HepG2 (cell line): ENCODE results near the gene YBX2. TPM values are rescaled to one million over a fixed set of nuclear protein-coding genes. Genes with fewer than 3 reads are reported as not detected.
"Not testable (repeated sequence)": the region's sequence is repeated elsewhere in the genome, so short reads cannot be mapped to it uniquely, and the experiment has no call there.

ENCODE experiments used
- ATAC-seq: fragments of 200-7000 bp; cut with Tn5 transposase; 3 replicates; pipeline ENCODE4 v1.9.1; 2020; ENCODE audit warnings: mild to moderate bottlenecking, moderate library complexity
- BruUV-seq: library from RNA; stranded (reverse); fragments of 400-500 nt; replicated peaks from 2 replicates; lab custom pipeline; 2021; lab: Mats Ljungman, UMichigan
- CTCF ChIA-PET: fragments of 300-600 bp; formaldehyde crosslinking; extraction: SDS; loops from one replicate; lab custom pipeline; 2021; ENCODE audit warnings: low total read pairs, inconsistent platforms, low intra/inter-chr PET ratio; lab: Yijun Ruan, JAX
- POLR2A ChIA-PET: fragments of 350-600 bp; sonication (Branson Sonifier 250); formaldehyde crosslinking; loops from one replicate; lab custom pipeline; 2020; ENCODE audit warnings: antibody characterized with exemption, inconsistent platforms; lab: Yijun Ruan, JAX
- DNase-seq: peaks from one replicate; pipeline ENCODE4 v3.0.0-alpha.2; 2015; ENCODE audit warnings: low spot score
- FAIRE-seq: peaks from 3 replicates; lab custom pipeline; 2011; peaks lifted over from hg19 to GRCh38; lab: Jason Lieb, UNC
- H2AFZ ChIP-seq: one replicate; pipeline ENCODE4 v1.6.1; 2011; ENCODE audit warnings: low read length, inconsistent platforms
- H3K27ac ChIP-seq: fragments of 300-600 bp; 3 replicates; pipeline ENCODE4 v1.8.0; 2011; ENCODE audit warnings: mixed run types, mild to moderate bottlenecking, mixed read lengths, low read length, inconsistent platforms; ENCODE audit not compliant: insufficient read depth; ENCODE audit errors: extremely low read length
- H3K27me3 ChIP-seq, 2 experiments: fragments of 200-600 bp in 1 of 2; 2 replicates in 1 of 2; 3 replicates in 1 of 2; pipeline versions ENCODE4 v1.6.0 to v1.8.0; 2011; ENCODE audit warnings: low read length in 2 of 2, mild to moderate bottlenecking in 2 of 2, moderate library complexity in 2 of 2, inconsistent platforms in 1 of 2; ENCODE audit not compliant: insufficient read depth in 2 of 2, control insufficient read depth in 1 of 2
- H3K36me3 ChIP-seq, 2 experiments: fragments of 200-600 bp in 1 of 2; replicated peaks in 1 of 2; 2 replicates in 1 of 2; 3 replicates in 1 of 2; pipeline versions ENCODE4 v1.5.1 to v1.8.0; 2011; ENCODE audit warnings: low read length in 2 of 2, inconsistent platforms in 1 of 2; ENCODE audit not compliant: insufficient read depth in 2 of 2, control insufficient read depth in 1 of 2
- H3K4me1 ChIP-seq: 2 replicates; pipeline ENCODE4 v1.5.1; 2012; ENCODE audit warnings: low read length, inconsistent platforms; ENCODE audit not compliant: insufficient read depth
- H3K4me2 ChIP-seq: 2 replicates; pipeline ENCODE4 v1.6.0; 2011; ENCODE audit warnings: low read depth, low read length, inconsistent platforms
- H3K4me3 ChIP-seq, 3 experiments: fragments of 200-600 bp in 1 of 3; sonication (generic), shearing (Covaris generic) in 1 of 3; replicated peaks in 1 of 3; 2 replicates each; pipeline ENCODE4 v1.5.1; 2011 to 2016; ENCODE audit warnings: low read length in 3 of 3, inconsistent platforms in 2 of 3, low read depth in 2 of 3, mild to moderate bottlenecking in 2 of 3, control low read depth in 1 of 3, mixed read lengths in 1 of 3; ENCODE audit not compliant: insufficient read depth in 1 of 3
- H3K79me2 ChIP-seq: one replicate; pipeline ENCODE4 v1.6.1; 2011; ENCODE audit warnings: low read length, inconsistent platforms; ENCODE audit not compliant: insufficient read depth
- H3K9ac ChIP-seq: 2 replicates; pipeline ENCODE4 v1.6.0; 2011; ENCODE audit warnings: mild to moderate bottlenecking, low read depth, low read length, inconsistent platforms; ENCODE audit not compliant: insufficient read depth
- H3K9me3 ChIP-seq: 2 replicates; pipeline ENCODE4 v1.5.1; 2012; ENCODE audit warnings: mild to moderate bottlenecking, low read length
- H4K20me1 ChIP-seq: 2 replicates; pipeline ENCODE4 v1.6.0; 2011; ENCODE audit warnings: inconsistent platforms, mild to moderate bottlenecking, low read length, moderate library complexity; ENCODE audit not compliant: insufficient read depth
- HNF4A ChIP-seq: sonication (generic); formaldehyde crosslinking; IDR thresholded peaks from 2 replicates; pipeline ENCODE4 v1.4.0; 2020; ENCODE audit warnings: missing genetic modification reagents
- RAD51 ChIP-seq: fragments of 450-650 bp; IDR thresholded peaks from 2 replicates; pipeline ENCODE4 v1.6.1; 2016; ENCODE audit warnings: borderline replicate concordance
- WGBS: methylation state at CpG from one replicate; pipeline ENCODE4 v1.1.6; 2017; ENCODE audit warnings: low lambda C conversion rate; 5-methylcytosine and 5-hydroxymethylcytosine counted together
- in situ Hi-C: cut with HindIII; loops from 2 replicates; pipeline ENCODE4 v1.10.0; 2017; ENCODE audit warnings: low pct_unique_long_range_greater_than_20kb; ENCODE audit not compliant: extremely low pct_ligation_motif_present
- intact Hi-C: fragments of 100-400 bp; cut with micrococcal nuclease; formaldehyde crosslinking; loops from one replicate; pipeline ENCODE4 v1.10.0; 2022; ENCODE audit not compliant: unreplicated experiment
- polyA plus RNA-seq, 8 experiments: library from polyadenylated mRNA; depleted of rRNA in 3 of 8; stranded (reverse) in 7 of 8; unstranded in 1 of 8; fragments of >200 nt; fragmentation: Illumina TruSeq in 4 of 8; extraction: Trizol in 4 of 8; gene quantifications; 2 replicates each; pipeline versions ENCODE4 v1.2.1 to v1.2.3, GENCODE V29; 2011 to 2016; ENCODE audit warnings: low read depth in 4 of 8, missing spikeins in 1 of 8, mixed read lengths in 1 of 8; ENCODE audit not compliant: insufficient read depth in 1 of 8
- total RNA-seq, 5 experiments: library from RNA; depleted of rRNA; stranded (reverse); fragments of >200 nt; fragmentation: Illumina TruSeq; extraction: Trizol; gene quantifications; 2 replicates each; pipeline ENCODE4 v1.2.3, GENCODE V29; 2016; ENCODE audit warnings: low read depth in 1 of 5
- TF ChIP-seq, protein P1 (sequence below): sonication (generic); formaldehyde crosslinking; IDR thresholded peaks from 2 replicates; pipeline ENCODE4 v1.8.0; 2023; ENCODE audit warnings: mild to moderate bottlenecking, missing genetic modification reagents

The YBX2 gene
- total and polyA plus RNA-seq, 2 of the 13 experiments (the other 11 are each of a cell fraction or from before 2014, with no cell fraction given) = 0.12 to 0.22 TPM

DNA sequence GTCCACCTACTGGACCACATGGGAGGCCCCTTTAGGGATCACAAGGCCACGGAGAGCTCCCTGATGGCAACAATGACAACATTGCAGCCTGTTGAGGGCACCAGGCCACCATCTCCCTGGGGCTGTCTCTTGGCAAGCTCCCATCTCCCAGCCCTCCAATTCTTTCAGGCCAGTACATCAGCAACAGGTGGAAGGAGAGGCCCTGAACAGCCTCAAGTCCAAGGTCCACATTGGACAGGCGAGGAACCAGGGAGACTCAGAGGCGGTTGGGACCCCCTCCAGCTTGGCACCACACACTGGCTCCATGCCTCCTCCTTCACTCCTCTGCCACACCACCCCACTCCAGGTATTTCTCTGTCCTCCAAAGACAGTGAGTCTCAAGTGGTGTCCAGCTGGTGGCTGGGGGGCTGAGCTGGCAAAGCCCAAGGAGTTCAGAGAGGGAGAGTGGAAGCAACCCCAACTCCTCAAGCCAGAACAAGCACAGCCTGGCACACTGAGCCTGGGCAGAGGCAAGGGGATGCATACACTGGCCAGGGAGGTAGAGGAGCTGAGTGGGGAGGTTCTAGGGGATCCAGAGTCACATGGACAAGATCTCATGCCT lies 40.6 kb upstream of the YBX2 start:
- Histone ChIP-seq H4K20me1 (no peaks in the 10 kb centered on the region), H3K4me2 (peak overlapping the region; percentile 54), H3K4me3 (peak overlapping the region in 1 of 3 experiments; percentile 28; a peak in 2 of 6 replicates), H3K27me3 (peaks cover 0 to 4% of the 10 kb centered on the region in 2 experiments; a peak in 3 of 5 replicates), H3K9me3 (no peaks in the 10 kb centered on the region), H3K9ac (no peak overlapping the region), H3K79me2 (no peaks in the 10 kb centered on the region), H3K4me1 (peaks cover 24% of the 10 kb centered on the region), H3K27ac (no peak overlapping the region), H3K36me3 (no peaks in the 10 kb centered on the region), H2AFZ (no peak overlapping the region)
- BruUV-seq = no TSS peak
- CTCF ChIA-PET = no interaction called here
- WGBS = 2% methylated on average over 3 of the region's 3 CpGs
- intact Hi-C loops (no loop called here), in situ Hi-C loops (no loop called here)
- no peak for DNase-seq
- peak; percentile 11; the same call in 2 of the 3 replicates for ATAC-seq
- TF ChIP-seq, protein P1, sequence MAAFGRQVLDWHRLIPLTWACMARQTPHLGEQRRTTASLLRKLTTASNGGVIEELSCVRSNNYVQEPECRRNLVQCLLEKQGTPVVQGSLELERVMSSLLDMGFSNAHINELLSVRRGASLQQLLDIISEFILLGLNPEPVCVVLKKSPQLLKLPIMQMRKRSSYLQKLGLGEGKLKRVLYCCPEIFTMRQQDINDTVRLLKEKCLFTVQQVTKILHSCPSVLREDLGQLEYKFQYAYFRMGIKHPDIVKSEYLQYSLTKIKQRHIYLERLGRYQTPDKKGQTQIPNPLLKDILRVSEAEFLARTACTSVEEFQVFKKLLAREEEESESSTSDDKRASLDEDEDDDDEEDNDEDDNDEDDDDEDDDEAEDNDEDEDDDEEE (CRISPR knock-in tag) = no peak
- TF ChIP-seq HNF4A (CRISPR knock-in tag) = peak; percentile 47; the same call in 1 of the 2 replicates
- no peak for FAIRE-seq
- POLR2A ChIA-PET = interaction anchor here (0.7 to 2.7 kb wide), 12 partner anchors 9 to 249 kb away, joined by 3 to 16 read pairs (median 3); partner anchors contain the start of genes ASGR1, MPDU1 and SLC2A4

DNA sequence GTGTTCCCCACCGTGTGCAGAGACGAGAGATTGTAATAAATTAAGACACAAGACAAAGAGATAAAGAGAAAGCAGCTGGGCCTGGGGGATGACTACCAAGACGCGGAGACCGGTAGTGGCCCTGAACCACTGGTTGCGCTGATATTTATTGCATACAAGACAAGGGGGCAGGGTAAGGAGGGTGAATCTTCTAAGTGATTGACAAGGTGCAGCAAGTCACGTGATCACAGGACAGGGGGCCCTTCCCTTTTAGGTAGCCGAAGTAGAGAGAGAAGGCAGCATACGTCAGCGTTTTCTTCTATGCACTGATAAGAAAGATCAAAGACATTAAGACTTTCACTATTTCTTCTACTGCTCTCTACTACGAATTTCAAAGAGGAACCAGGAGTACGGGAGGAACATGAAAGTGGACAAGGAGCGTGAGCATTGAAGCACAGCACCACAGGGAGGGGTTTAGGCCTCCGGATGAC lies 38.2 kb upstream of the YBX2 start:
- POLR2A ChIA-PET, H3K9ac ChIP-seq, H2AFZ ChIP-seq, H3K9me3 ChIP-seq, intact Hi-C loops, H3K27me3 ChIP-seq, DNase-seq, H3K36me3 ChIP-seq, H3K4me3 ChIP-seq, FAIRE-seq, H3K27ac ChIP-seq, in situ Hi-C loops, CTCF ChIA-PET, H4K20me1 ChIP-seq, BruUV-seq, ATAC-seq: not testable (repeated sequence)
- TF ChIP-seq RAD51 = peak; percentile 66; the same call in 1 of the 2 replicates
- peaks cover 33% of the 10 kb centered on the region for H3K4me1 ChIP-seq
- 0 out of 2 replicates have a peak overlapping the region, but pooled peaks have one; percentile 12 for H3K4me2 ChIP-seq
- H3K79me2 ChIP-seq = peaks cover 12% of the 10 kb centered on the region
- 35% methylated on average over 13 of the region's 14 CpGs for WGBS
